ENCODE data around the gene CCDC154. TPM values are rescaled to one million over a fixed set of nuclear protein-coding genes. Genes with fewer than 3 reads are reported as not detected.
"Not testable (repeated sequence)": the region's sequence is repeated elsewhere in the genome, so short reads cannot be mapped to it uniquely, and the experiment has no call there.

CCDC154 gene
- total and polyA plus RNA-seq, 9 of the 15 experiments (the other 6 are each of a cell fraction or from before 2014, with no cell fraction given) = 0.15 to 1.4 (median 0.20) TPM; not detected in 5

DNA sequence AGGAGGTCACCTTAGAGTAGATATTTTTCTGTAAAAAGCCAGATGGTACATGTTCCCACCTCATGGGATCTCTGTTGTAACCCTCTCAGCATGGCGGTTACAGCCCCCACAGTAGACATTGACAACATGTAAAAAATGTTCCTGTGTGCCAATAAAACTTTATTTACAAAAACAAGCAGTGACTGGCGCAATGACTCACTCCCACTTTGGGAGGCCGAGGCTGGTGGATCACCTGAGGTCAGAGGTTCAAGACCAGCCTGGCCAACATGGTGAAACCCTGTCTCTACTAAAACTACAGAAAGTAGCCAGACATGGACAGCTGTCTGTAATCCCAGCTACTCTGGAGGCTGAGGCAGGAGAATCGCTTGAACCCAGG, 4.7 kb downstream of the CCDC154 start:
- H2AFZ ChIP-seq (ENCODE audit: low read depth, low read length); H3K9me1 ChIP-seq (ENCODE audit: control insufficient read depth, insufficient read depth, low read length); H3K9me3 ChIP-seq (replicated peaks; ENCODE audit: control insufficient read depth, insufficient read depth, low read depth, low read length); H3K4me2 ChIP-seq (ENCODE audit: insufficient read depth, low read length); H4K20me1 ChIP-seq (replicated peaks; ENCODE audit: control insufficient read depth, insufficient read depth, low read length); FAIRE-seq; DNase-seq (ENCODE audit: extremely low read depth in 1 of 4, low spot score in 3 of 4); H3K79me2 ChIP-seq (ENCODE audit: control insufficient read depth, insufficient read depth, low read length); ATAC-seq; H3K36me3 ChIP-seq (ENCODE audit: control insufficient read depth, insufficient read depth, low read length); BruUV-seq (replicated peaks); in situ Hi-C loops (cut with MboI); H3K9ac ChIP-seq (ENCODE audit: insufficient read depth in 1 of 2, low read depth in 2 of 2, low read length in 2 of 2); H3K4me3 ChIP-seq; intact Hi-C loops (cut with micrococcal nuclease); H3K27me3 ChIP-seq (ENCODE audit: control insufficient read depth in 2 of 2, insufficient read depth in 2 of 2, low read length in 2 of 2); POLR2A ChIA-PET; CTCF ChIA-PET (ENCODE audit: low intra/inter-chr PET ratio); H3K27ac ChIP-seq (ENCODE audit: extremely low read depth, low read depth, low read length): not testable (repeated sequence)
- 58% methylated on average over 4 of the region's 4 CpGs for WGBS (ENCODE audit: insufficient coverage, low coverage, missing lambda C conversion rate)
- H3K4me1 ChIP-seq (replicated peaks in 1 of 2; ENCODE audit: control insufficient read depth in 2 of 2, insufficient read depth in 2 of 2, low read length in 2 of 2) = peaks cover 0 to 73% of the 10 kb centered on the region in 2 experiments; a peak in 3 of 5 replicates
- TF ChIP-seq, protein P1, sequence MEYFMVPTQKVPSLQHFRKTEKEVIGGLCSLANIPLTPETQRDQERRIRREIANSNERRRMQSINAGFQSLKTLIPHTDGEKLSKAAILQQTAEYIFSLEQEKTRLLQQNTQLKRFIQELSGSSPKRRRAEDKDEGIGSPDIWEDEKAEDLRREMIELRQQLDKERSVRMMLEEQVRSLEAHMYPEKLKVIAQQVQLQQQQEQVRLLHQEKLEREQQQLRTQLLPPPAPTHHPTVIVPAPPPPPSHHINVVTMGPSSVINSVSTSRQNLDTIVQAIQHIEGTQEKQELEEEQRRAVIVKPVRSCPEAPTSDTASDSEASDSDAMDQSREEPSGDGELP (CRISPR knock-in tag; IDR thresholded peaks at IDR 0.05; ENCODE audit: borderline replicate concordance) = 0 out of 2 replicates have a peak, but pooled peaks have one; percentile 6
- TF ChIP-seq, protein P2, sequence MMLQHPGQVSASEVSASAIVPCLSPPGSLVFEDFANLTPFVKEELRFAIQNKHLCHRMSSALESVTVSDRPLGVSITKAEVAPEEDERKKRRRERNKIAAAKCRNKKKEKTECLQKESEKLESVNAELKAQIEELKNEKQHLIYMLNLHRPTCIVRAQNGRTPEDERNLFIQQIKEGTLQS (IDR thresholded peaks at IDR 0.05) = peak; percentile 80
- TF ChIP-seq, protein P2 (CRISPR knock-in tag; conservative IDR thresholded peaks at IDR 0.05) = not testable (repeated sequence)
- TF ChIP-seq NFE2 (IDR thresholded peaks at IDR 0.05; ENCODE audit: low read depth) (0 out of 2 replicates have a peak, but pooled peaks have one; percentile 12), JUND (IDR thresholded peaks at IDR 0.05; ENCODE audit: borderline replicate concordance, low read depth, low read length) (peak; percentile 44; the same call in 1 of the 2 replicates), JUND (tag; IDR thresholded peaks at IDR 0.05; ENCODE audit: borderline replicate concordance, low read depth, low read length) (0 out of 3 replicates have a peak, but pooled peaks have one; percentile 13)
- TF ChIP-seq, protein P3, sequence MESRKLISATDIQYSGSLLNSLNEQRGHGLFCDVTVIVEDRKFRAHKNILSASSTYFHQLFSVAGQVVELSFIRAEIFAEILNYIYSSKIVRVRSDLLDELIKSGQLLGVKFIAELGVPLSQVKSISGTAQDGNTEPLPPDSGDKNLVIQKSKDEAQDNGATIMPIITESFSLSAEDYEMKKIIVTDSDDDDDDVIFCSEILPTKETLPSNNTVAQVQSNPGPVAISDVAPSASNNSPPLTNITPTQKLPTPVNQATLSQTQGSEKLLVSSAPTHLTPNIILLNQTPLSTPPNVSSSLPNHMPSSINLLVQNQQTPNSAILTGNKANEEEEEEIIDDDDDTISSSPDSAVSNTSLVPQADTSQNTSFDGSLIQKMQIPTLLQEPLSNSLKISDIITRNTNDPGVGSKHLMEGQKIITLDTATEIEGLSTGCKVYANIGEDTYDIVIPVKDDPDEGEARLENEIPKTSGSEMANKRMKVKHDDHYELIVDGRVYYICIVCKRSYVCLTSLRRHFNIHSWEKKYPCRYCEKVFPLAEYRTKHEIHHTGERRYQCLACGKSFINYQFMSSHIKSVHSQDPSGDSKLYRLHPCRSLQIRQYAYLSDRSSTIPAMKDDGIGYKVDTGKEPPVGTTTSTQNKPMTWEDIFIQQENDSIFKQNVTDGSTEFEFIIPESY (CRISPR knock-in tag; IDR thresholded peaks at IDR 0.05) = peak; percentile 12; the same call in 1 of the 2 replicates
- TF ChIP-seq, protein P4, sequence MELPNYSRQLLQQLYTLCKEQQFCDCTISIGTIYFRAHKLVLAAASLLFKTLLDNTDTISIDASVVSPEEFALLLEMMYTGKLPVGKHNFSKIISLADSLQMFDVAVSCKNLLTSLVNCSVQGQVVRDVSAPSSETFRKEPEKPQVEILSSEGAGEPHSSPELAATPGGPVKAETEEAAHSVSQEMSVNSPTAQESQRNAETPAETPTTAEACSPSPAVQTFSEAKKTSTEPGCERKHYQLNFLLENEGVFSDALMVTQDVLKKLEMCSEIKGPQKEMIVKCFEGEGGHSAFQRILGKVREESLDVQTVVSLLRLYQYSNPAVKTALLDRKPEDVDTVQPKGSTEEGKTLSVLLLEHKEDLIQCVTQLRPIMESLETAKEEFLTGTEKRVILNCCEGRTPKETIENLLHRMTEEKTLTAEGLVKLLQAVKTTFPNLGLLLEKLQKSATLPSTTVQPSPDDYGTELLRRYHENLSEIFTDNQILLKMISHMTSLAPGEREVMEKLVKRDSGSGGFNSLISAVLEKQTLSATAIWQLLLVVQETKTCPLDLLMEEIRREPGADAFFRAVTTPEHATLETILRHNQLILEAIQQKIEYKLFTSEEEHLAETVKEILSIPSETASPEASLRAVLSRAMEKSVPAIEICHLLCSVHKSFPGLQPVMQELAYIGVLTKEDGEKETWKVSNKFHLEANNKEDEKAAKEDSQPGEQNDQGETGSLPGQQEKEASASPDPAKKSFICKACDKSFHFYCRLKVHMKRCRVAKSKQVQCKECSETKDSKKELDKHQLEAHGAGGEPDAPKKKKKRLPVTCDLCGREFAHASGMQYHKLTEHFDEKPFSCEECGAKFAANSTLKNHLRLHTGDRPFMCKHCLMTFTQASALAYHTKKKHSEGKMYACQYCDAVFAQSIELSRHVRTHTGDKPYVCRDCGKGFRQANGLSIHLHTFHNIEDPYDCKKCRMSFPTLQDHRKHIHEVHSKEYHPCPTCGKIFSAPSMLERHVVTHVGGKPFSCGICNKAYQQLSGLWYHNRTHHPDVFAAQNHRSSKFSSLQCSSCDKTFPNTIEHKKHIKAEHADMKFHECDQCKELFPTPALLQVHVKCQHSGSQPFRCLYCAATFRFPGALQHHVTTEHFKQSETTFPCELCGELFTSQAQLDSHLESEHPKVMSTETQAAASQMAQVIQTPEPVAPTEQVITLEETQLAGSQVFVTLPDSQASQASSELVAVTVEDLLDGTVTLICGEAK (IDR thresholded peaks at IDR 0.05) = peak; percentile 98
- TF ChIP-seq, protein P4 (CRISPR knock-in tag; IDR thresholded peaks at IDR 0.05) = peak; percentile 98
